Measurements from ENCODE around the gene KRTAP10-6. TPM values are rescaled to one million over a fixed set of nuclear protein-coding genes. Genes with fewer than 3 reads are reported as not detected.

KRTAP10-6 gene
- total RNA-seq, 1 donor from 2014 or later, result not detected

DNA sequence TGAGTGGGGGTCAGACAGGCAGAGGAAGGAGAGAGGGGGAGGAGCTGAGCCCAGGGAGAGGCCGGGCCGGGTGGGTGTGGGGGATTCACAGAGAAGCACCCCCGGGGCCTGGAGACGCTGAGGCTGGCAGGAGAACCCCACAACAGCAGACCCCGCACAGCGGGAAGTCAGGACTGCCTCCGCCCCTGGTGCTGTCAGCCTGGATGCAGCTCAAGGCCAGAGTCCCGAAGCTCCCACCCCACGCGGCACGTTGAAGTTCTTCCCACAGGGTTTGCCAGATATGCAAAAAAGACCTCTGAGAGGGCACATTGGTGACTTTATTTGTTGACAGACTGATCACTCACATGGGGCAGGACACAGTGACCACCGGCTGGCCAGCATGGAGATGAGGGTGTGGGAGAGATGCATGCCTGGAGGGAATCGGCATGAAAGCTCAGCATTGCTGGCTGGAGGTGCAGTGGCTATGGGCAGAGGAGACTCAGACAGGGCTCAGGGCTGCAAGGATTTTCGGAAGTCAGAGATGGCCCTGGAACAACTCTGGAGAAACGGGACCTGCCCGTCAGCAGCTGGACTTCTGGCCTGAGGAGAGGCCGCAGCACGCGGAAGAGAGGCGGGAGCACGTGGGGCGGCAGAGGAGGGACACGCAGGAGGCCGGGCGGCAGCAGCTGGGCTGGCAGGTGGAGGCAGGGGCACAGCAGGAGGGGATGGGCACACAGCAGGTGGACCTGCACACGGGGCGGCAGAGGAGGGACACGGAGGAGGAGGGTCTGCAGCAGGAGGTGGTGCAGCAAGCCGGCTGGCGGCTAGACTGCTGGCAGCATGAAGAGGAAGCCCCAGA is 34.6 kb downstream of the KRTAP10-6 start:
- TF ChIP-seq, protein P1, sequence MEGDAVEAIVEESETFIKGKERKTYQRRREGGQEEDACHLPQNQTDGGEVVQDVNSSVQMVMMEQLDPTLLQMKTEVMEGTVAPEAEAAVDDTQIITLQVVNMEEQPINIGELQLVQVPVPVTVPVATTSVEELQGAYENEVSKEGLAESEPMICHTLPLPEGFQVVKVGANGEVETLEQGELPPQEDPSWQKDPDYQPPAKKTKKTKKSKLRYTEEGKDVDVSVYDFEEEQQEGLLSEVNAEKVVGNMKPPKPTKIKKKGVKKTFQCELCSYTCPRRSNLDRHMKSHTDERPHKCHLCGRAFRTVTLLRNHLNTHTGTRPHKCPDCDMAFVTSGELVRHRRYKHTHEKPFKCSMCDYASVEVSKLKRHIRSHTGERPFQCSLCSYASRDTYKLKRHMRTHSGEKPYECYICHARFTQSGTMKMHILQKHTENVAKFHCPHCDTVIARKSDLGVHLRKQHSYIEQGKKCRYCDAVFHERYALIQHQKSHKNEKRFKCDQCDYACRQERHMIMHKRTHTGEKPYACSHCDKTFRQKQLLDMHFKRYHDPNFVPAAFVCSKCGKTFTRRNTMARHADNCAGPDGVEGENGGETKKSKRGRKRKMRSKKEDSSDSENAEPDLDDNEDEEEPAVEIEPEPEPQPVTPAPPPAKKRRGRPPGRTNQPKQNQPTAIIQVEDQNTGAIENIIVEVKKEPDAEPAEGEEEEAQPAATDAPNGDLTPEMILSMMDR (IDR thresholded peaks at IDR 0.05; ENCODE audit: partially characterized antibody, unreplicated experiment), result no peak
- peak overlapping the region; percentile 71 for H3K27ac Mint-ChIP-seq (ENCODE audit: unreplicated experiment)
- H3K36me3 Mint-ChIP-seq (ENCODE audit: unreplicated experiment), result peaks cover 9% of the 10 kb centered on the region
- H3K4me3 Mint-ChIP-seq (ENCODE audit: unreplicated experiment), result no peak overlapping the region
- H3K4me1 Mint-ChIP-seq (ENCODE audit: low read depth, unreplicated experiment), result peaks cover 7% of the 10 kb centered on the region
- H3K27me3 Mint-ChIP-seq (ENCODE audit: unreplicated experiment), result peaks cover 10% of the 10 kb centered on the region
- no peak for DNase-seq
- peaks cover 12% of the 10 kb centered on the region for H3K9me3 Mint-ChIP-seq (ENCODE audit: unreplicated experiment)

- no peak overlapping the region for H3K27ac Mint-ChIP-seq (ENCODE audit: unreplicated experiment)
- H3K4me3 Mint-ChIP-seq (ENCODE audit: unreplicated experiment), result no peak overlapping the region
- H3K36me3 Mint-ChIP-seq (ENCODE audit: unreplicated experiment), result peaks cover 9% of the 10 kb centered on the region
- H3K27me3 Mint-ChIP-seq (ENCODE audit: unreplicated experiment), result peaks cover 11% of the 10 kb centered on the region
- TF ChIP-seq, protein P1 (IDR thresholded peaks at IDR 0.05; ENCODE audit: partially characterized antibody, unreplicated experiment), result no peak
- peaks cover 12% of the 10 kb centered on the region for H3K9me3 Mint-ChIP-seq (ENCODE audit: unreplicated experiment)
- peaks cover 7% of the 10 kb centered on the region for H3K4me1 Mint-ChIP-seq (ENCODE audit: low read depth, unreplicated experiment)
- DNase-seq, result no peak
Observed at GRCh38 chr21:44556879-44557278, 35.4 kb downstream of the KRTAP10-6 start.

DNA sequence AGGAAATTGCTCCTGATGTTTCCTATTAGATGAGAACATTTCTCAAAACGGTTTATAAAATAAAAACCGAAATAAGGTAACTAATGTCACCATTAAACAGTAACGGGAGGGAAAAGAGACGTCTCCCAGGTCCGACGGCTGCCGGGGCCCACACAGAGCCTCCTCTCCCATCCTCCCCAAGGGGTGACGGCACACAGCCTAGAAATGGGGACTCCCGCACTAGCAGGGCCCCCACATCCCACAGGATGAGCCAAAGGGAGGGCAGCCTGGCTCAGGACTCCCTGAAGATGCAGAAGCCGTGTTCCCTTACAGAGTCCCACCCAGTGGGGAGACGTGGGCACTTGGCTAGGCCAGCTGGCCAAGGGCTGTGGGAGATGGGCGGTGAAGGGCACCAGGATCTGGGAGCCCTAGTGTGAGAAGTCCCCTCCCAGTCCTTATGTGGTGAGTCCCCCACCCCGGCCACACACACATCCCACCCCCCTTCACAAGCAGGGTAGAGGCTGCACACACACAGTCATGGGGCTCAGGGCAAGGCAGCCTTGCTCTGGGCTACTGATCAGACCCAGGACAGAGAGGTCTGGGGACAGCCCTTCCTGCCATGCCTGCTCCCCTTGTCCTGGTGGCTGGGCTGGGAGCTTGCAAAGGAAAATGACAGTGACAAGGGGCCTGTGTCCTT is 37.0 kb downstream of the KRTAP10-6 start:
- H3K27me3 Mint-ChIP-seq (ENCODE audit: unreplicated experiment), result peaks cover 22% of the 10 kb centered on the region
- H3K4me3 Mint-ChIP-seq (ENCODE audit: unreplicated experiment), result no peak overlapping the region
- no peak overlapping the region for H3K27ac Mint-ChIP-seq (ENCODE audit: unreplicated experiment)
- H3K9me3 Mint-ChIP-seq (ENCODE audit: unreplicated experiment), result peaks cover 16% of the 10 kb centered on the region
- TF ChIP-seq, protein P1 (IDR thresholded peaks at IDR 0.05; ENCODE audit: partially characterized antibody, unreplicated experiment), result no peak
- no peak for DNase-seq
- peaks cover 12% of the 10 kb centered on the region for H3K4me1 Mint-ChIP-seq (ENCODE audit: low read depth, unreplicated experiment)
- peaks cover 9% of the 10 kb centered on the region for H3K36me3 Mint-ChIP-seq (ENCODE audit: unreplicated experiment)

GRCh38 chr21:44552681-44553080 is 39.6 kb downstream of the KRTAP10-6 start:
- Mint-ChIP-seq H3K9me3 (ENCODE audit: unreplicated experiment) (peaks cover 15% of the 10 kb centered on the region), H3K4me1 (ENCODE audit: low read depth, unreplicated experiment) (peaks cover 18% of the 10 kb centered on the region), H3K27ac (ENCODE audit: unreplicated experiment) (no peak overlapping the region), H3K27me3 (ENCODE audit: unreplicated experiment) (peaks cover 21% of the 10 kb centered on the region), H3K4me3 (ENCODE audit: unreplicated experiment) (no peak overlapping the region), H3K36me3 (ENCODE audit: unreplicated experiment) (peaks cover 2% of the 10 kb centered on the region)
- TF ChIP-seq, protein P1 (IDR thresholded peaks at IDR 0.05; ENCODE audit: partially characterized antibody, unreplicated experiment), result no peak
- DNase-seq, result no peak

- Mint-ChIP-seq H3K27ac (ENCODE audit: unreplicated experiment) (no peak overlapping the region), H3K4me1 (ENCODE audit: low read depth, unreplicated experiment) (peaks cover 16% of the 10 kb centered on the region), H3K9me3 (ENCODE audit: unreplicated experiment) (peaks cover 16% of the 10 kb centered on the region), H3K27me3 (ENCODE audit: unreplicated experiment) (peaks cover 19% of the 10 kb centered on the region), H3K36me3 (ENCODE audit: unreplicated experiment) (peaks cover 5% of the 10 kb centered on the region), H3K4me3 (ENCODE audit: unreplicated experiment) (no peak overlapping the region)
- TF ChIP-seq, protein P1 (IDR thresholded peaks at IDR 0.05; ENCODE audit: partially characterized antibody, unreplicated experiment), result no peak
- no peak for DNase-seq
Observed at GRCh38 chr21:44552136-44552535, 40.2 kb downstream of the KRTAP10-6 start.

Data from glutamatergic neuron (in vitro differentiated cells).